Gastroesophageal sphincter (tissue), 4 donors: Measurements from ENCODE around the gene BCOR. TPM values are rescaled to one million over a fixed set of nuclear protein-coding genes. Genes with fewer than 3 reads are reported as not detected.

ENCODE experiments used
- ATAC-seq: fragments of 150-250 bp; one replicate; pipeline ENCODE4 v1.9.1; 2016; ENCODE audit warnings: mild to moderate bottlenecking, moderate library complexity
- H3K27ac ChIP-seq, 4 donors: fragments of 200-600 bp; sonication (generic) in 3 of 4; 1 replicate in 3 of 4; 2 replicates in 1 of 4; pipeline ENCODE4 v1.5.1; 2016 to 2019
- H3K27me3 ChIP-seq: fragments of 200-600 bp; sonication (generic); one replicate; pipeline ENCODE4 v1.5.1; 2019
- H3K36me3 ChIP-seq, 2 donors: fragments of 200-600 bp; sonication (generic); one replicate each; pipeline ENCODE4 v1.5.1; 2019; ENCODE audit warnings: control low read depth in 1 of 2
- H3K4me1 ChIP-seq, 3 donors: fragments of 200-600 bp; sonication (generic); 1 replicate in 2 of 3; 2 replicates in 1 of 3; pipeline ENCODE4 v1.5.1; 2016 to 2019; ENCODE audit warnings: control low read depth in 2 of 3
- H3K4me3 ChIP-seq, 2 donors: fragments of 200-600 bp; sonication (generic); one replicate each; pipeline ENCODE4 v1.5.1; 2019; ENCODE audit warnings: mild to moderate bottlenecking in 1 of 2, moderate library complexity in 1 of 2
- H3K9me3 ChIP-seq, 3 donors: fragments of 200-600 bp; sonication (generic); one replicate each; pipeline ENCODE4 v1.5.1; 2017 to 2019; ENCODE audit warnings: control low read depth in 2 of 3
- EP300 ChIP-seq: sonication (generic); formaldehyde crosslinking; IDR thresholded peaks from one replicate; pipeline ENCODE4 v1.6.1; 2017; ENCODE audit warnings: antibody characterized with exemption, mild to moderate bottlenecking
- POLR2A ChIP-seq, 2 donors: fragments of 450-650 bp; IDR thresholded peaks; one replicate each; pipeline ENCODE4 v1.6.1; 2017; ENCODE audit warnings: antibody characterized with exemption in 2 of 2, mild to moderate bottlenecking in 2 of 2, moderate library complexity in 1 of 2
- POLR2AphosphoS5 ChIP-seq: sonication (generic); formaldehyde crosslinking; IDR thresholded peaks from one replicate; pipeline ENCODE4 v1.6.1; 2017; ENCODE audit warnings: antibody characterized with exemption
- WGBS, 2 donors: methylation state at CpG; one replicate each; pipeline ENCODE4 v1.1.5; 2018; ENCODE audit warnings: low coverage in 1 of 2; 5-methylcytosine and 5-hydroxymethylcytosine counted together
- total RNA-seq, 4 donors: library from RNA; depleted of rRNA; stranded (reverse); fragments of >200 nt; gene quantifications; one replicate each; pipeline ENCODE4 v1.1.0, GENCODE V29; 2016
- TF ChIP-seq, protein P1 (sequence below), 4 experiments: fragments of 200-600 bp in 2 of 4; fragments of 450-650 bp in 2 of 4; sonication (generic) in 1 of 4; IDR thresholded peaks; one replicate each; pipeline ENCODE4 v1.5.1; 2017 to 2019; ENCODE audit warnings: antibody characterized with exemption in 4 of 4, mild to moderate bottlenecking in 2 of 4, moderate library complexity in 2 of 4

Gene BCOR
- total RNA-seq, 4 donors from 2014 or later: 18.4 to 27.4 (median 21.4) TPM

DNA sequence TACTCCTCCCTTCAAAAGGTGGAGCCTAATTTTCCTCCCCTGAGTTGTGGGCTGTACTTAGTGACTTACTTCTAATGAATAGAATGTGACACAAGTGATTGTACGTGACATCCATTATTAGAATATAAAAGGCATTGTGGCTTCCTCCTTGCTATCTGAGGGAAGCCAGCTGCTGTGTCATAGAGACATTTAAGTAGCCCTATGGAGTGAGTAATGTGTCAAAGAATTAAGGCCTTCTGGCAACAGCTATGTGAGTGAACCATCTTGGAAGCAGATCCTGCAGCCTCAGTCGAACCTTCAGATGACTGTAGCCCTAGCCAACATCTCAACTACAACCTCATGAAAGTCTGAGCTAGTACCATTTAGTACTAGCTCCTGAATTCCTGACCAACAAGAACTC, 76.1 kb downstream of the BCOR start:
- no peak overlapping the region for H3K4me3 ChIP-seq
- 58 to 100% methylated on average over 1 to 2 of the region's 2 CpGs for WGBS, 2 donors
- H3K9me3 ChIP-seq: no peaks in the 10 kb centered on the region
- H3K27me3 ChIP-seq: no peaks in the 10 kb centered on the region
- TF ChIP-seq EP300 (no peak), POLR2AphosphoS5 (no peak), POLR2A (IDR thresholded peaks at IDR 0.05) (no peak)
- TF ChIP-seq, protein P1, sequence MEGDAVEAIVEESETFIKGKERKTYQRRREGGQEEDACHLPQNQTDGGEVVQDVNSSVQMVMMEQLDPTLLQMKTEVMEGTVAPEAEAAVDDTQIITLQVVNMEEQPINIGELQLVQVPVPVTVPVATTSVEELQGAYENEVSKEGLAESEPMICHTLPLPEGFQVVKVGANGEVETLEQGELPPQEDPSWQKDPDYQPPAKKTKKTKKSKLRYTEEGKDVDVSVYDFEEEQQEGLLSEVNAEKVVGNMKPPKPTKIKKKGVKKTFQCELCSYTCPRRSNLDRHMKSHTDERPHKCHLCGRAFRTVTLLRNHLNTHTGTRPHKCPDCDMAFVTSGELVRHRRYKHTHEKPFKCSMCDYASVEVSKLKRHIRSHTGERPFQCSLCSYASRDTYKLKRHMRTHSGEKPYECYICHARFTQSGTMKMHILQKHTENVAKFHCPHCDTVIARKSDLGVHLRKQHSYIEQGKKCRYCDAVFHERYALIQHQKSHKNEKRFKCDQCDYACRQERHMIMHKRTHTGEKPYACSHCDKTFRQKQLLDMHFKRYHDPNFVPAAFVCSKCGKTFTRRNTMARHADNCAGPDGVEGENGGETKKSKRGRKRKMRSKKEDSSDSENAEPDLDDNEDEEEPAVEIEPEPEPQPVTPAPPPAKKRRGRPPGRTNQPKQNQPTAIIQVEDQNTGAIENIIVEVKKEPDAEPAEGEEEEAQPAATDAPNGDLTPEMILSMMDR (IDR thresholded peaks at IDR 0.05): no peak
- H3K36me3 ChIP-seq: no peaks in the 10 kb centered on the region
- no peak overlapping the region for H3K27ac ChIP-seq
- no peak for ATAC-seq
- H3K4me1 ChIP-seq: no peaks in the 10 kb centered on the region

- ATAC-seq: no peak
- Histone ChIP-seq H3K4me3 (no peak overlapping the region), H3K4me1 (peaks cover 0 to 4% (median 0%) of the 10 kb centered on the region in 3 donors), H3K9me3 (no peaks in the 10 kb centered on the region), H3K36me3 (no peaks in the 10 kb centered on the region), H3K27me3 (no peaks in the 10 kb centered on the region), H3K27ac (no peak overlapping the region)
- TF ChIP-seq POLR2AphosphoS5 (no peak), POLR2A (IDR thresholded peaks at IDR 0.05) (no peak), EP300 (no peak)
- TF ChIP-seq, protein P1 (IDR thresholded peaks at IDR 0.05): no peak
- 70 to 88% methylated on average over 3 to 4 of the region's 4 CpGs for WGBS, 2 donors
Observed at GRCh38 chrX:40019541-40019940, 78.2 kb downstream of the BCOR start.

DNA sequence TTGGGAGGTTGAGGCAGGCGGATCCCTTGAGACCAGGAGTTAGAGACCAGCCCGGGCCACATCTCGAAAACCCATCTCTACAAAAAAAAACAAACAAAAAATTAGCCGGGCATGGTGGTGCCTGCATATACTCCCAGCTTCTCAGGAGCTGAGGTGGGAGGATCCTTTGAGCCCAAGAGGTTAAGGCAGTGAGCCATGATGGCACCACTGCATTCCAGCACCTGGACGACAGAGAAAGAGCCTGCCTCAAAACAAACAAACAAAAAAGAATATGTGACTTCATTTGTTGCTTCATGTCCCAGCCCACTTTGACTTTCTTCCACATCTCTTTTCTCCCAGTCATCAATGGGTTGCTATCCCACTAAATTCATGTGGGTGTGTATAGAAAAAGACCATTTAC, 79.7 kb downstream of the BCOR start:
- Histone ChIP-seq H3K27ac (no peak overlapping the region), H3K9me3 (no peaks in the 10 kb centered on the region), H3K4me3 (no peak overlapping the region), H3K4me1 (peaks cover 0 to 6% (median 0%) of the 10 kb centered on the region in 3 donors), H3K36me3 (no peaks in the 10 kb centered on the region), H3K27me3 (no peaks in the 10 kb centered on the region)
- no peak for TF ChIP-seq POLR2AphosphoS5
- TF ChIP-seq EP300: no peak
- TF ChIP-seq POLR2A (IDR thresholded peaks at IDR 0.05): no peak
- TF ChIP-seq, protein P1 (IDR thresholded peaks at IDR 0.05): no peak
- ATAC-seq: no peak
- WGBS, 2 donors: 14 to 50% methylated on average over 2 of the region's 5 CpGs

GRCh38 chrX:40016749-40017148, 81.0 kb downstream of the BCOR start:
- Histone ChIP-seq H3K4me1 (peaks cover 0 to 19% (median 0%) of the 10 kb centered on the region in 3 donors), H3K27me3 (no peaks in the 10 kb centered on the region), H3K9me3 (no peaks in the 10 kb centered on the region), H3K36me3 (no peaks in the 10 kb centered on the region), H3K4me3 (no peak overlapping the region), H3K27ac (no peak overlapping the region)
- no peak for ATAC-seq
- TF ChIP-seq POLR2AphosphoS5: no peak
- TF ChIP-seq POLR2A (IDR thresholded peaks at IDR 0.05): no peak
- TF ChIP-seq, protein P1 (IDR thresholded peaks at IDR 0.05): no peak
- no peak for TF ChIP-seq EP300
- 61% methylated on average over 2 of the region's 2 CpGs; no CpG with 5 or more reads in 1 of the 2 donors for WGBS, 2 donors

DNA sequence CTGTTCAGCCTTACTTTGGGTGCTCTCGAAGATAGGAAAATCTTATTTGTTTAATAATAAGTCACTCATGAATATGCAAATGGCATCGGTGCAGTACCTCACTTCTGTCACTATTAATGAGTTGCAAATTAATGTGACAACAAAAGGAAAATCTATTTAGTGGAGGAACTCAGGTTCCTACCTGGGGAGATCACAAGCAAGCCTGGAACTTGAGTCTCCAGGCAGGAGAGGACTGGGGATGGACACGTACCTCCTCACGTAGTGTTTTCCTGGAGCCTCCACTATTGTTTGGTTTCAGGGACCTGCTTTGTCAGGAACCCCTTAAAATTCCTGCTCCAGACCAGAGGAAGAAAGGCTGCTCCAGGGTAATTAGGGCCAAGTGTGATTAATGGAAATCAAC, 82.1 kb downstream of the BCOR start:
- no peaks in the 10 kb centered on the region for H3K9me3 ChIP-seq
- WGBS, 2 donors: 45 to 69% methylated on average over 2 of the region's 4 CpGs
- H3K4me1 ChIP-seq: peaks cover 0 to 27% (median 0%) of the 10 kb centered on the region in 3 donors
- no peaks in the 10 kb centered on the region for H3K27me3 ChIP-seq
- no peaks in the 10 kb centered on the region for H3K36me3 ChIP-seq
- no peak for TF ChIP-seq EP300
- TF ChIP-seq, protein P1 (IDR thresholded peaks at IDR 0.05): no peak
- no peak for TF ChIP-seq POLR2AphosphoS5
- no peak for TF ChIP-seq POLR2A (IDR thresholded peaks at IDR 0.05)
- no peak for ATAC-seq
- peak overlapping the region in 2 of 4 donors; percentile 91 to 92 for H3K27ac ChIP-seq
- no peak overlapping the region for H3K4me3 ChIP-seq
